ENCODE data around the gene OPN3.
A peak's percentile ranks its signal among the peaks of the same experiment; 100 is the strongest.

Gene OPN3

DNA sequence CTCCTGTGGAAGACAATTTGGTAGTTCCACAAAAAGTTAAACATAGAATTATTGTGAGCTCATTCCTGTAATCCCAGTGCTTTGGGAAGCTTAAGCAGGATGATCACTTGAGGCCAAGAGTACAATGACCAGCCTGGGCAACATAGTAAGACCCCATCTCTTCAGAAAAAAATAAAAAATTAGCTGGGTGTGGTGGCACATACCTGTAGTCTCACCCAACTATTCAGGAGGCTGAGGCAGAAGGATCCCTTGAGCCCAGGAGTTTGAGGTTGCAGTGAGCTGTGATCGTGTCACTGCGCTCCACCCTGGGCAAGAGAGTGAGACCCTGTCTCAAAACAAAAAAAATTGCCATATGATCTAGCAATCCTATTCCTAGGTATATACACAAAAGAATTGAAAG, 4.1 kb upstream of the OPN3 start:
- no peak for DNase-seq

DNA sequence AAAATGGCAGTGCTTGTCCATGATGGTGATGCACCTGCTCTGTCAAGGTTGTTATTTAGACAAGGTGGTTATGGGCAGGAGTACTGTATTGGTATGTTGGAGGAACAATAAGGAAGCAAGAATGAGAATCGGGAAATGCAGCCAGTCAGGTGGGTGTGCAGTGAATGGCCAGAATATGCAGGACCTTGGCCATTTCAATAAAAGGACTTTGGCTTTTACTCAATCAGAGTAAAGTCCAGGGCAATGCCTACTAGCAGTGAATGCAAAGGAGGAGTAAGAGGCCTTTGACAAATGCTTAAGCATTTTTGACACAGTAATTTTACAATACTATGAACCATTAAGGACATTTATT, 2.4 kb upstream of the OPN3 start:
- no peak for DNase-seq

DNA sequence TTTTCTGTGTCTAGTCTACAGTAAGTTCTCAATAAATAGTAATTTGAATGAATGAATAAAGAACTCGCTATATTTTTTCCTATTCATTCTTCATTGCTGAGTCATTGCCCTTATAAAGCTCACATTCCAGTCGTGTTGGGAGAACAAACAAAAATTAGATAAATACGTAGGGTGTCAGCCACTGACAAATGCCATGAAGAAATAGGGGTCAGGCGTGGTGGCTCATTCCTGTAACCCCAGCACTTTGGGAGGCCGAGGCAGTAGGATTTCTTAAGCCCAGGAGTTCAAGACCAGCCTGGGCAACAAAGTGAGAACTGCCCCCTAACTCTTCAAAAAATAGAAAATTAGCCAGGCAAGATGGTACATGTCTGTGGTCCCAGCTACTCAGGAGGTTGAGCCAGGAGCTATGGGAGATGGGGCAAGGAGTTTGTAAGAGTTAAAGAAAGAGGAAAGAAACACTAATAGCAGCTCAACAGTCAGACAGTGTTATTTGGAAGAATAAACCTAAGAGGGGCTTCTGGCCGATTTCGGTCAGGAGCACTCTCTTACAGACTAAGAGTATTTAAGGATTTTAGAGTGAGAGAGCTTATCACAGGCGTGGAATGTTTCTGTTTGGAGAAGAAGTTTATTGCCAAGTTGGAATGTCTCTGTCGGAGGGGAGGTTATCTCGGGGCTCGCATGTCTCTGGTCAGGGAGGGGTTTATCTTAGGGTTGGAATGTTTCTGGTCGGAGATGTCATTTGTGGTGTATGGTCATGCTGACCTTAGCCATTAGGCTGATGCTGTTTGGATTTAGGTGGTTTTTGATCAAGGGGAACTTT, 1.8 kb upstream of the OPN3 start:
- DNase-seq = no peak

DNA sequence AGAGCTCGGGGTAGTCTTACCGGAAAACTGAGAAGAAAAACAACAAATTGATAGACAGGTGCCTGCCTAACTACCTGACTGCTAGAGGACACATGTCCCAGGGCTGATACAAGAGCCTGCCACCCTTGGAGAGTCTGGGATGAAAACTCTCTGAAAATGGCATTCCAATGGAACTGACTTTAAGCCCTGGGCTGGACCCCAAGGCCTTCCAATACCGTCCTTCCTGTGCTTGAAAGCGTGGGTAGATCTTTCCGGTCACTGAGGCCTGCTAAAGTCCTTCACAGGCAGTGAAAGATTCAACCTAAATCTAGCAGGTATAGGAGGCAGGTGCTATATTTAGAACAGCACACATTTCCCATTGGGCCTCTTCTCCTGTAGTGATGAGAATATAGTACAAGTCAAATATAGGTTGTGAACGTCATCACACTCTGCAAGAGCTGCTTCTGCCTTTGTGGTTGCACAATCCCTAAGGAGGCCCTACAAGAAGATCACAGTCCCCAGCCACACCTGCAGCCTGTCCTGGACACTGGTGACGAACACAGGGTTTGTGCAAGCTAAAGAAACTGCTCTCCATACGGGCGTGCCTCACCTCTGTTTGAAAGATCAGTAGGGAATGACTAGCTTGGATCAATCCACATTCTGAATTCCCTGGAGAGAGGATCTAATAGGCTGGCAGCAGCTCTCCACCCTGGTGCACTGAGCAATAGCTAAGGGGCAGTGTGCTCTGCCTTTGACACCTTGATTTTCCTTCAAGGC, 876 bp upstream of the OPN3 start:
- DNase-seq = peak; percentile 11

DNA sequence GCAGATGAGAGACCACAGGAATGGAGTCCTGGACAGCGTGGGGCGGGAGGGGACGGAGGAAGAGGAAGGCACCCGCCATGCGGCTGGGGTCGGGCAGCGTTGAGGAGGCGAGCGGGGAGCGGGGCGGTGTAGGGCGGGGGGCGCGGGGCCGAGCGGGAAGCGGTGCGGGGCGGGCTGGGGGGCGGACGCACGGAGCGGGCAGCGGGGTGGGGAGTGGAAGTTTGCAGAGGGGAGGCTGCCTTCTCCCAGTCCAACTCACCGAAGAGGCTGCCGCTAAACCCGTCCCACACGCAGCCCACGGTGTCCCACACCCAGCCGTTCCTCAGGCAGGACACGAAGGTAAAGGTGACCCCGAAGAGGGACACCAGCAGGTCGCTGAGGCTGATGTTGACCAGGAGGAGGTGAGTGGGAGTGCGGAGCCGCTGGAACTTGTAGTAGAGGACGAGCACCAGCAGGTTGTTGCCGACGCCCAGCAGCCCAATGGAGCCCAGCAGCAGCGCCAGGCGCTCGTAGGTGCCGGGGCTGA, 483 bp downstream of the OPN3 start:
- no peak for DNase-seq

DNA sequence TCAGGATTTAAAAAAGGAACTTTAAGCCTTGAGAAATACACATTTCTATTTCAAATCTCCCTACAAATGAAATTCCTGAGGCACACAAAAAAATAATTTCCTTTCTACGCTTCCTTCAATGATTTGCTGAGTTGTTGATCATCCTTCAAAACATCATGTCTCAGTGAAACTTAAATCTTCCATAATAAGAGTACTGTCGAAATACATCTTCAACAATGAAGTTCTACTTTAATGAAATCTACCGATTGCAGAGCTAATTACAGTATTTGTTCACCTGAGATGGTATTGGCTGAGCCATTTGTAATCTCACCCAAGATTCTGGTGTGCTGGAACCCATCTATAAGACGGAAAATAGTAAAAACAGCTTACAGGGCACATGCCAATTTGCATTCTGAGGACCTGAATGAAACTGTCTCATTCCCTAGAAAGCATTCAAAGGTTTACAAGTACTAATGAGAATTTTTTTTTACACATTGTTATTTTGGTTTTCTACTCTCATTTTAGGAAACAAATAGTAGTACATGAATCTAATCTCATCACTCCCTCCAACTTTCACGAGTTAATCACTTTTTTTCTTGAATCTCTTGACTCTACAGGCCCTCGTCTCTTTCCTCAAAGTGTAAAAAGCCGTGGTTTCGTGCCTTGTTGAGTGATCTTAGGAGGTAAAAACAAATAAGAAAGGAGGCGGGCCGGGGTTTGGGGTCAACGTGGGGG, 1.1 kb downstream of the OPN3 start:
- no peak for DNase-seq

DNA sequence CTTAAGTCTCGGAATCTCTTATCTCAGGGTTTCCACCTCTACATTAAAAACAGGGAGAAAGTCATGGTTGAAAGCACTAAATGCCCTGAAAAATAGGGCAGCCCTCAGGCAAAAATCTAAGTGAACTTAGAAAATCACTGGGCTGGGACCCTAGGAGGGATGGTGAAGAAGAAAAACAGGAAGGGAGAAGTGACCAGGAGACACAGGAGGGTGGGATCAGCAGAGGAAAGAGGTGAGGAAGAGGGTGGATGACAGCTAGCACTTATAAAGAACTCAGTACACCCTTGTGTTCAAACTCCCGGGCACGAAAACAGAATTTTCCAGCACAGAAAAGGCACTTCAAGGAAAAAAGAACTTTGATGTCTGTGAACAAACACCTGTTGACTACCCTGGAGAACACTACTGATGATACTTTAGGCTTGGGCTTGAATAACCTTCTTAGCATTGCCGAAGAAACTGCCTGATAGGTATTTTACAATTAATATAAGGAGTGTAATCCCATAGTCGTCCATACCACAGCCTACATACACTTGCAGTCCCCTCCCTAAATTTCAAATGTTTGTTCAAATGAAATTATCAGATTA, 2.0 kb downstream of the OPN3 start:
- no peak for DNase-seq

DNA sequence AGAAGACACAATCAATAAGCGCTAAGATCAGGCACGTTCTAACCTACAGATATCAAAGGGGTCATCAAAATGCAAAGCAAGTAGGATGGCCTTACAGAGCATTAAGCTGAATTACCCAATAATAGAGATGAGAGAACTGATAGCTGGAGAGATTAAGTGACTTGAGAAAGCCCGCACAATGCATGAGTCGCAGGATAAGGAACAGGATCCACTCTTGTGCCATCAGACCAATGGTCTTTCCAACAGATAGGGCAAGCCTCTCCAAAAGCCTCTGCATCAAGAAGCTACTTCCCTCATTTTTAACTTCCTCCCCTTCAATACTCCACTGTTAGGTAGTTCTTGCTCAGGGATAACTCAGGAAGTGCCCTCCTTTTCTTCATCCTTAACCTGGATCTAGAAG, 2.6 kb downstream of the OPN3 start:
- DNase-seq = no peak

DNA sequence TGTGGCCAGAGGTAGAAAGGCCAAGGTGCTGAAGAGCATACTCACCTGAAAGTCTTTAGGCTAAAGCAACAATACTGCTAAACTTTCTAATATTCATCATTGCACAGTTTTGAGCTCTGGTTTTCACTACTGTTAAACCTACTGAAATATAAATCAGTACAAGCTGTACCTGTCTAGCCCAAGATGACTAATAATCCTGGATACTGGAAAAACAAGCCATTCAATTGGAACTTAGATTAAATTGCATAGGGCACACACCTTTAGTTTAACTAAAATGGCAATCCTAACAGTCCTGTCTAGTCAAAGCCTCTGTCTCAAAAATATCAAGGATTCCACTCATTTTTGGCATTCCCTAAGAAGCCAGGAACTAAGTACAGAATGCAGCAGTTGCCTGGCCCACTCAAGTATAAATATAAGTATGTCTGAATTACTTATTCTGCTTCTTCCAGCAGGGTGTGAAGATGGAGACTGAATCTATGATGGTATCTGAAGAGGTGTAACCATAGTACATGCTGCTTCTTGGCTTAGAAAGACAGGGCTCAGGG, 3.1 kb downstream of the OPN3 start:
- no peak for DNase-seq

DNA sequence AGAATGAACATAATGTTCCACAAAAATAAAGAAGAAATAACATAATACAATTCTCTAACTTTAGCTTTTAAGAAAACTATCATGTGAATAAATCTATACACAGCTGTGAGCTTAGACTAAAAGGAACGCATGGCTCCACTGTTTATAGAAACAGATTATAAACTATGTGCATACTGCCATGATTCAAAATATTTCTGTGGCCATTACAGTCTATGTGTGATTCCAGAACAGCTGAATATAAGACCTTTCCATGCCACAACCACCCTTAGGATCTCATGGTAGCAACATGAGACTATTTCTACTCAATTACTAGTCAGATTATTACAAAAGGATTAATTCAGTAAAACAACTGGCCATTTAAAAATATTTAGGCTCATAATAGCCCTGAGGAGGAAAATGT, 3.9 kb downstream of the OPN3 start:
- no peak for DNase-seq

DNA sequence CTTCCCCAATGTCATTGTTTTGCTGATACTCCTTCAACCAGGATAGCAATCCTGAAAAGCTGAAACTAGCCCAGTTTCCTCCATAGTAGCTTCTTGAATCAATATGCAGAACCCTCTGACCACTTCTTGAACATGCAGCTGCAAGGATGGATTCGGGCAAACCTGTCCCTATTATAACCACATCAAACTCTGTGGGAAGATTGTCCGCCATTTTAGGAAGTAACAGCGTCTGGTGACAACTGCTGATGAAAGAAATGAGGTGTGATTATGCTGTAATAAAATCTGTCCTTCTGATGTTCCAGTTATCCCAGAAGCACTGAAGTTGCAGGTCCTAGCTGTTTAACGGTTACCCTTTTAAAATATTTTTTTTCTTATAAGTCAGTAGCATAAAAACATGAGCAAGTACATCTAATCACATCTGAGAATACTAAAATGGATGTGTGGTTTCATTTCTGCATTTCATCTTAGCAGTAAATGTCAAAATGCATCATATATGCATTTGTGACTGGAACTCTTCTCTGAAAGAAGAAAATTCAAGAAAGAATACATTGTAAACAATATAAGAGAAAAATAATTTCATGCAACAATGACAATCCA, 4.5 kb downstream of the OPN3 start:
- no peak for DNase-seq

DNA sequence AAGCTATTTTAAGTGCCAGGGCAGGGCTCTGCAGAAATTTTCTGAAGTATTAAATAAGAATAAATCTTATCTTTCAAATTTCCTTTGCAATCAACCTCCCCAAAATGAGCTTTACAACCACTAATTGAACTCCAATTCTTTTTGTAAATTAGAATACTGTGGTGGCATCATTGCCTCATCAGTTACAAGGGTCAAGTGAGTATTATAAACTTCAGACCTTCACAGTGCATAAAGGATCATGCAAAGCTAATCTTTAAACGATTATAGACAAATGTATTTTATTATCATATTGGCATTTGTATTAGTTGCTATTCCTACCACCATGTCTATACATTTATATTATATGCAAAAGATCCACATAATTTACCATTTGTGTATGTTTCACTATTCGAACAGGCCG, 7.2 kb downstream of the OPN3 start:
- no peak for DNase-seq

DNA sequence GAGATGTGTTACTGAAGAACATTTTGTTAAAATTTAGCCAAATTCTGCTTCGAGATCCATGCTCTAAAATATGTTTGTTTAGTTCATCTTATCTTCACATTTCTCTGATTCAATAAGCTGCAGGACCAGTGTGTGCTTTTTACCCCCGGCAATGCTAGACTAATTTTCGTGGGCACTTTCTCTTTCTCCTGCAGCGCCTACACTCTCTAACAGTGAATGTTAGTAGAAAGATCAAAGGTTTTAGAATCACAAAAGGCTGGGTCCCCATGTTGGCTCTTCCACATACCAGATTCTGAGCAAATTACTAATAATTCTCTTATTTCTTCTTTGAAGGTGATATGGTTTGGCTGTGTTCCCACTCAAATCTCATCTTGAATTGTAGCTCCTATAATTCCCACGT, 8.5 kb downstream of the OPN3 start:
- DNase-seq = no peak

DNA sequence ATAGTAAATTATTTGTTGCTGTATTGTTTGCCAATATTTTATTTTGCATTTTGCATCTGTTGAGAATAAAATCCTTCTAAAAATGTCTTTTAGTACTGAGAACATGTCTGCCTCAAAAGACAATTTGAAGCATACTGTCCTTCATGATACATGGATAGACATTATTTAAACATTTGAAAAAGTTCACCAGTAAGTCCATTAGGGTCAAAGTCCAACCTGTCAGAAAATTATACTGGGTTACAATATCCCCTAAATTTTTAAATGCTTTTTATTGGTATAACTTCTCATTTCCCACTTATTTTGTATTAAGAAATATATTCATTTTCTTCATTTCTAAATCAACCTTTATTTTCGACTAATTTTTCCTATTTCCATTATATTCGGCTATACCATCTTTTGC, 9.3 kb downstream of the OPN3 start:
- no peak for DNase-seq

DNA sequence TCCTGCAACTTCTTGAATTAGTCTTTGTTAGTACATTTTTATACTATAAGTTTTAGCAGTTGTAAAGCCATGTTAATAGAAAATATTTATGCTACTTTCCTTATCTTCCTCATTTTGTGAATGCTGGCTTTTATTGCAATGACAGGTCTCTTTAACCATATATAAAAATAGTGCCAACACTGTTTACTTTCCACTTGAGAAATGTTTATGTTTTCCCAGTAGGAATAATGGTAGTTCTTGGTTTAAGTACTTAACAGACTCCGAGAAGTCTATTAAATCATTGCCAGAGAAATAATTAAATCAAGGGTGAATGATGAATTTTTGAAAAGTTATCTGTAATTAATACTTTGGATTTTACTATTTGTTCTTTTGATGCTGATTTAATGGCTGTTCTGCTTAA, 9.7 kb downstream of the OPN3 start:
- DNase-seq = no peak

DNA sequence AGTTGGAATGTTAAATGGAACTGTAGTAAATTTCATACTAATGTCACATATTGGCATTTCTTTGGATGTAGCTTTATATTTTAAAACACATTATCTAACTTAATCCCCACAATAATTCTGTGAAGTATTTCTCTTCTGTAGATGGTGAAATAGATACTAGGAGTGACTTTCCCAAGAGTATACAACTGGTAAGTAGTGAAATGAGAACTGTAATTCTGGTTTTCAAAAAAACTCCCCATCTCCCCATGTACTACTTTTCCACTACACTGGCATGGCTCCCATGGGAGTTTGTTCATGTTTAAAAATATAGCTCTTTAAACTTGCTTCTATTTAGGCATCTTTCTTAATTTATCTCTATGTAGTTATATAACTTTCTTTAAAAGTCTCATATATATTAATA, 10.2 kb downstream of the OPN3 start:
- no peak for DNase-seq

DNA sequence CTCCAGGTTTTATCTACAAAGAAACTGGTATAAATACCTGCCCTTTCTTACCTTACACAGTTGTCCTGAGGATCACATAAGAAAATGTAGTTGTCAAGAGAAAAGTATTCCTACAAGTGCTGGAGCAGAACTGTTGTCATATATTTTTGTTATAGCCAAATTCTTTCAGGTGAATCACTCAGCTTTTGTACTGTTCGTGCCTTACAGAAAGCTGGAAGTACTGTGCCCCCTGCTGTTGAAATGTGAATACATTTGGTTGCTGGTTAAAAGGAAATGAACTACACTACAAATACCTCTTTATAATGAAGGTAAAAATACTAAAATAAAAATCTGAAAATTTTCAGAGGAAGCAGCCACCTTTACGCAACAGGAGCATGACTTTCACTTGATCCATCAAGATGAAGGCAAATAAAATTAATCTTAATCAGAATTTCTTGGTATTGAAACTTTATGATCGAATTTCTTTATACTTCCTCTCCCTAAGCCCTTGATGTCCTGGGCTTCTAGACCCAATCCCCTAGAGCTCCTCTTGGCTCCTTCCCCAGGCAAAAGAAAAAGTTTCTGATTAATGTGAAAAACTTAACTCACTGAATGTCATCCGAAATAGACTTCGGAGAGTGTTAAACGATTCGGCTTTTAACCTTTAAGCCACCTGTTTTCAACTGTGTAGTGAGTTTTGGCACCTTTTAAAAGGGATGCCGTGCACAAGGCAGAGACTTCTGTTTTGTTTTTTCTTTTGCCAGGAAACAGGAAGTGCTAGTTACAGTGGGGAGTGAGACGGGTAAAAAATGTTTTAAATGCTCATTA, 12.5 kb downstream of the OPN3 start:
- DNase-seq = peak; percentile 49

DNA sequence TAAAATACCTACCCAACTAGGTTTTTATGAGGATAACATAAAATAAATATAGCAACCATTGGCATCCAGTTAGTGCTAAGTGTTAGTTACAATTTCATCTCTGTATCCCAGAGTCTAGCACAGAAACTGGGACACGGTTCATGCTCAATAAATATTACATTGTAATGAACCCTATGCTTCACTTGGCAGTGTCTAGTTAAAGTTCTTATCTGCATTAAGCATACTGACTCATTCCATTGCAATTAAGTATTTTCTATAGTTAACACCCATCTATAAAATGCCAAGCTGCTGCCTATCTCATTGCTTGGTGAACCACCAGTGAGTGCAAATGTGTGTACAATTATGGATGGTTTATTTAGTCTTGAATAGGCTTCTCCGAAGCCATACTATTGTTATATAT, 15.2 kb downstream of the OPN3 start:
- DNase-seq = no peak

DNA sequence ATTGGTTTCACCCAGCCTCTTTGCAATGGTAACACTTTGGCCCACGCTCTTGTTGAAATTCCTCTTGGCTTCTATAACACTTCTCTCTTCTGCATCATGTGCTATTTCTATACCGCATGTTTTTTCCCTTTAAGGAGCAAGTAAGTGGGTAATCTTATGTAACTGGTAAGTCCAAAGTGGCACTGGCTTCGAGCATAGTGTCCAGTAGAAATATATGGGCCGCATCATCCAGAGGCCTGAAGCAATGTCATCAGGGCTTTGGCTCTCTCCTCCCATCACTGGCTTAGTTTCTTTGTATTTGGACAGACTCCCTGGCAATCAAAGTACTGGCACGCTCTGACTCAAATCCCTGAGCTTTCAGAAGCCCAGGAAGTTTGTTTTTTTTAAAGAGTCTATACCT, 17.5 kb downstream of the OPN3 start:
- no peak for DNase-seq

DNA sequence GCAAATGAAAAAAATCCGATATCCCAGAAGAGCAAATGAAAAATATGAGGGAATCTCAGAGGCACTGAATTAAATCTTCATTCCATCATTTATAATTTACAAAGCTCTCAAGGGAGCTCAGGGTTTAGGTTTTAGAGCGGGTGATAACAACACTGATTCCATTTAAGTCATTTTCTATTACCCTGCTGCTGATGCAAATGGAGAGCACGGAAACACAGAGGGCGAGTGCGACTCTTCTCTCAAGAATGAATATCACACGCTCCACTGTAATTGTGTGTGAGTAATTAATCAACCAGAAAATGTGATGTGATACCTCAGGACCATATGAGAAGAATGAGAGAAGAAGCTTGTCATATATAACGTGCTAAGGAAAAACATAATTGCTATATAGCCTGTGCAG, 22.7 kb downstream of the OPN3 start:
- no peak for DNase-seq

Measured in central memory CD4-positive, alpha-beta T cell (primary cell).